Activated gamma-delta T cell treated with Interleukin-2 at 50 U/mL for 16 hours (primary cell): ENCODE data around the gene UBFD1.
A peak's percentile ranks its signal among the peaks of the same experiment; 100 is the strongest.
"Not testable (repeated sequence)": the region's sequence is repeated elsewhere in the genome, so short reads cannot be mapped to it uniquely, and the experiment has no call there.

ENCODE experiments used
- DNase-seq: peaks from one replicate; pipeline ENCODE4 v3.0.0-alpha.2; 2020

UBFD1 gene

DNA sequence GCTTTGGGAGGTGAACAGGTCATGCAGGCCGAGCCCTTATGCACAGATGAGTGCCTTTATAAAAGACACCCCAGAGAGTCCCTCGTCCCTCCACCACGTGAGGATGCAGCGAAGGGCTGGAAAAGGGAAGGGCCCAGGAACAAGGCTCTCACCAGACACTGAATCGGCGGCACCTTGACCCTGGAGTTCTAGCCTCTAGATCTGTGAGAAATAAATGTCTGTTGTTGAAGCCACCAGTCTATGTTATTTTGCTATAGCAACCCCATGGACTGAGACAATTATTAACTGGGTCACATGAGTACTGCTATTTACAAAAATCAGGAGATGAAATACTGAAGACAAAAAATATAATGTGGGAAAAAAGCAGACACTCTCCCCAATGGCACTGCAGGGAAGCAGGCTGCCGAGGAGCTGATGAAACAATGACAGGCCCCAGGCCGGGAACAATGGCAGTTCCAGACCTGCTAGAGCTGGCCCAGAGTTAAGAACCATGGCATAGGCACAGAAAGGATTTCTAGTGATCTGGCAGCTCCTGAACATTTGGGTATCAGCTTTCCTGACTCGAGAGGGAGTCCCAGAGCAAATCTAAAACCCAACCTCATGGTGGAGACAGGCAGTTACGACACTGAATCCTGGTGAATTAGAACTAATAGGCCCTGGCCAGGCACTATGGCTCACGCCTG, 29.4 kb upstream of the UBFD1 start:
- DNase-seq: no peak

DNA sequence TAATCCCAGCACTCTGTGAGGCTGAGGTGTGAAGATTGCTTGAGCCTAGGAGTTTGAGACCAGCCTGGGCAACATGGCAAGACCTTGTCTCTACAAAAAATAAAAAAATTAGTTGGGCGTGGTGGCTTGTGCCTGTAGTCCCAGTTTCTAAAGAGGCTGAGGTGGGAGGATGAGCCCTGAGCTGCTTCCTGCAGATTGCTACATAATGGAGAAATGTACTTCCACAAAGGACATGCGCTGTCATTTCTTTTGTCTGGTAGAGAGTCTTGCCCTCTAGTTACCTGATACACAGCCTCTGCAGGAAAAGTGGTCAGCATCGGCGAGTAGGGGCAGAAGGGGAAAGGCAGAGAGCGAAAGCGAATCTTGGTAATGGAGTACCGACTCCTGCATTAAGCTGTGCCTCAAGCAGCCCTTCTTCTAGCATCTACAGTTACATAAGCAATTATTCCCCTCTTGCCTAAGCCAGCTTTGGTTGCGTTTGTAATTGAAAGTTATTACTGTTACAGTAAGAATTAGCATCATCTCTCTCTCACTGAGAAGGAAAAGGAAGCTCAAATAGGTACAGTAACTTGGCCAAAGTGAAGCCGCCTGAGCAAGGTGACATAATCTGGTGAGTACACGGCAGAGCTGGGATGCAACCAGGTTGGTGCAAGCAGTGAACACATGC, 28.8 kb upstream of the UBFD1 start:
- no peak for DNase-seq

DNA sequence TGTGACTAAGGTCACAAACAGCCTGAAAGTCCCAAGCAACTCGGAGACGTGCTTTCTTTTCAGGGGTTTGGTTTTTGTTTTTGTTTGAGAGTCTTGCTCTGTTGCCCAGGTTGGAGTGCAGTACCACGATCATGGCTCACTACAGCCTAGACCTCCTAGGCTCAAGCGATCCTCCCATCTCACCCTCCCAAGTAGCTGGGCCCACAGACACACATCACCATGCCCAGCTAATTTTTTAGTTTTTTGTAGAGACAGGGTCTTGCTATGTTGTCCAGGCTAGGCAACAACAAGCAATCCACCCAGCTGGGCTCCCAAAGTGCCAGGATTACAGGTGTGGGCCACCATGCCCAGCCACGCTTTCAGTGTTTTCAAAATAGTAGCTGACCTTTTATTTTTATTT, 27.5 kb upstream of the UBFD1 start:
- DNase-seq: no peak

DNA sequence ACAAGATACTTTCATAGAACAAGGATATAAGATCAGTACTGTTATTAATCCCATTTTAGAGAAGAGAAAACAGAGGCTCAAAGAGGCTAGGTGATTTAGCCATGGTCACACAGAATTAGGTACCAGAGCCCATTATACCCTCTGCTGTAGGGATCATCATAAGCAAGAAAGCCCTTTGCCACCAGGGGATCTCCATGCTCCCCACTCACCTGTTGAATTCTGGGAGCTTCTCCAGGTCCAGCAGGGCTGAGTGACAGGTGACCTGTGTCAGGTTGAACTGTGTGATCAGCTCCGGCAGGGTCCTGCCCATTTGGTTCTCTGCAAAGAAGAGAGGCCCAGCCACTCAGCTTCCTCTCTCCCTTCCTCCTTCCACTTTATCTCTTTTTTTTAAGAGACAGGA, 25.1 kb upstream of the UBFD1 start:
- DNase-seq: no peak

DNA sequence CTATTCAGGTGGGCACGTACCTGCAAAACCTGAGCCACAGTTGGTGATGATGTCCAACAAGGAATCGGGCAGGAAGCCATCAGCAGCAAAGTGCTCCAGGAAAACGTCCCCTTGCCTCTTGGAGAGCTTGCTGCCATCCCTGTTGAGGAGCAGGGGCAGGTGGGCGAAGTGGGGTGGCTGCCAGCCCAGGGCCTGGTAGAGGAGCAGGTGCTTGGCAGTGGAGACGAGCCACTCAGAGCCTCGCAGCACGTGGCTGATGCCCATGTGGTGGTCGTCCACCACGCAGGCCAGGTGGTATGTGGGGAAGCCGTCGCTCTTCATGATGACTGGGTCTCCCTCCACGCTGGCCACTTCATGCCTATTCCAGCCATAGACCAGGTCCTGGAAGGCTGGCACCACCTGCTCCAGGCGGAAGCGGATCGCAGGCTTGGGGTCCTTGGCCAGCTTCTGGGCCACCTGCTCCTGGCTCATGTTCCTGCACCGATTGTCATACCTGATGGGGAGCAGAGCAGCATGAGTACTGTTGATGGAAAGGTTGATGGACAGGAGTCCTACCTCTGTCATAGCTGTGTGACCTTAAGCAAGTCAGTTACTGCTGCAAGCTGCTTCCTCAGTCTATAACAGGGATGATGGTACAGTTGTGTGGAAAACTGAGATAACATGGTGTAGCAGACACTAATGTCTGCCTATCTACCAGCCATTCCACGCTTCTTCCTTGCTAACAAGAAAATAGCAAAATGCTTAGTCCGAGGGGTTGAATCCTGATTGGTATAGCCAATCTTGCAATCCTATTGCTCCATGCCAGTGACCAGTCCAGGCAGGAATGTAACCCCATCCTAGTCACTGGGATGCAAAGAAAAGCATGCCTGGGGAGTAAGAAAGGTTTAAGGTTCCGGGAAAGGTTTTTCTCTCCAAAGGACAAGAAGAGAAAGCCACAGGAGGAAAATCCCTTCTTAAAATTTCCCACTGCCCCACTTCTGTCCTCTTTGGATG, 22.4 kb upstream of the UBFD1 start:
- DNase-seq: no peak

DNA sequence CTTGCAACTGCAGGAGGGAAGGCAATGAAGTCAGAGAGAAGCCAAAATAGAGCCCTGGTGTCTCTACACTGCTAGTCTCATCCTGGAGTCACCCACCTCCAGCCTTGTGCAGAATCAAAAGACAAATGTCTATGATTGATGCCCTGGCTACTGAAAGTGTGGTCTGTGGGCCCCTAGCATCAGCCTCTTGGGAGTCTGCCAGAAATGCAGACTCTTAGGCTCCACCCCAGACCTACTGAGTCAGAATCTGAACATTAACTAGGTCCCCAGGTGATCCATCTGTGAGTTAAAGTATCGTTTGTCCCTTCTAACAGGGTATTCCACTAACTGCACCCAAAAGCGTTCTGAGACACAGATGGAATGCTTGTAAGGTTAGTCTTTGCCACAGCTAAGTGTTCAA, 21.6 kb upstream of the UBFD1 start:
- DNase-seq: no peak

DNA sequence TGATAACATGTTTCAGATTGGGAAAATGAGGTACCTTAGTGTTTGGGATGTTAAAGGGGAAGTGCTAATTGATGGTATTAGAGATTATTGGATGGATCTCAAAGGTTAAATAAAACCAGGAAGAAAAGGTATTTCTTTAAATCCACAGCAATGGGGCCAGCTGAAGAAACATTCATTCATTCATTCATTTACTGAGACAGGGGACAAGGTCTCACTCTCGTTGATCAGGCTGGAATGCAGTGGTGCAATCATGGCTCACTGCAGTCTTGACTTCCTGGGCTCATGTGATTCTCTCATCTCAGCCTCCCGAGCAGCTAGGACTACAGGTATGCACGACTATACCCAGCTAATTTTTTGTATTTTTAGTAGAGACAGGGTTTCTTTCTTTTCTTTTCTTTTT, 20.1 kb upstream of the UBFD1 start:
- DNase-seq: no peak

DNA sequence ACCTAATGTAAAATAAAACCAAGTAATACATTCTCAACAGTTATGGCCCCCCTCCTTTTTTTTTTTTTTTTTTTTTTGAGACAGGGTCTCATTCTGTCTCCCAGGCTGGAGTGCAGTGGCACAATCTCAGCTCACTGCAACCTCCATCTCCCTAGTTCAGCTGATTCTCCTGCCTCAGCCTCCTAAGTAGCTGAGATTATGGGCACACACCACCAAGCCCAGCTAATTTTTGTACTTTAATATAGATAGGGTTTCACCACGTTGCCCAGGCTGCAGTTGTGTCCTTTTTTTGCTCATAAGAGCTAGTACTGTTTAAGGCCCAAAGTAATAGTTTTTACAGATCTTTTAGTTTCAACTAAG, 18.6 kb upstream of the UBFD1 start:
- no peak for DNase-seq

DNA sequence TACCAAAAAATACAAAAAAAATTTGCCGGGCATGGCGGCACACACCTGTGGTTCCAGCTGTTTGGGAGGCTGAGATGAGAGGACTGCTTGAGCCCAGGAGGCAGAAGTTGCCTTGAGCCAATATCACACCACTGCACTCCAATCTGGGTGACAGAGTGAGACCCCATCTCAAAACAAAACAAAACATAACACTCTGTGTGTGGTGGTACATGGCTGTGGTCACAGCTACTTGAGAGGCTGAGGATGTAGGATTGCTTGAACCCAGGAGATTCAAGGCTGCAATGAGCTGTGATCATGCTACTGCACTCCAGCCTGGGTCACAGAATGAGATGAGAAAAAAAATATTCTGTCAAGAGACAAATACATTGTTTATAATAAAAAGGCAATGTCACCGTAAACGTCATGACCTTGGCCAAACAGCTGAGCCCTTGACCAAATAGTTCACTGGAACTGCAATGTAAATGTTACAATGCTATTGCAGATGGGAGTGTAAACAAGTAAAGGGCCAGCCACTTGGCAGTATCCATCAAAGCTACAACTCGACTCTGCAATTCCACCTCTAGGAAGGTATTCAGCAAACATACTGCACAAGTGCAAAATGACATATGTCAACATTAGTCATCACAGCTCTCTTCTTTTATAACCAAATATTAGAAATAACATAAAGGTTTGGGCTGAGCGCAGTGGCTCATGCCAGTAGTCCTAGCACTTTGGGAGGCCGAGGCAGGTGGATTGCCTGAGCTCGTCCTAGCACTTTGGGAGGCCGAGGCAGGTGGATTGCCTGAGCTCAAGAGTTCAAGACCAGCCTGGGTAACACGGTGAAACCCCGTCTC, 17.3 kb upstream of the UBFD1 start:
- DNase-seq: no peak

DNA sequence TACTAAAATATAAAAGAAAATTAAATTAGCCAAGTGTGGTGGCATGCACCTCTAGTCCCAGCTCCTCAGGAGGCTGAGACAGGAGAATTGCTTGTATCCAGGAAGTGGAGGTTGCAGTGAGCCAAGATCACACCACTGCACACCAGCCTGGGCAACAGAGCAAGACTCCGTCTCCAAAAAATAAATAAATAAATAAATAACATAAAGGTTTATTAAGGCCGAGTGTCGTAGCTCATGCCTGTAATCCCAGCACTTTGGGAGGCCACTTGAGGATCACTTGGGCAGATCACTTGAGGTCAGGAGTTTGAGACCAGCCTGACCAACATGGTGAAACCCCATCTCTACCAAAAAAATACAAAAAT, 16.7 kb upstream of the UBFD1 start:
- DNase-seq: not testable (repeated sequence)

DNA sequence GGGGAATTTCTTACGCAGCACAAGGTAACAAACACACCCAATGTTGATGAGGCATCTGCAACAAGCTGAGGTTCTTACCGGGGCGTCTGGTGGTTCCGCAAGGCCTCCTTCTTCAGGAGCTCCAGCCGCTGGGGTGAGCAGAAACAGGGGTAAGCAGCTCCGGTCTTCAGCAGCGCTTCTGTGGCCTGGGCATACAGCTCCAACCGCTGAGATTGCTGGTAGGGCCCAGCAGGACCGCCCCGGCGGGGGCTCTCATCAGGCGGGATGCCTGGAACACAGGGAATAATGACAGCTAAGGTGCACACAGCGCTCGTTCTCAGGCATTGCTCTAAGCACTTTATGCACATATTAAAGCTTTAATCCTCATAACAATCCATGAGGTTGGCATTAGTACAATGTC, 13.1 kb upstream of the UBFD1 start:
- DNase-seq: no peak

DNA sequence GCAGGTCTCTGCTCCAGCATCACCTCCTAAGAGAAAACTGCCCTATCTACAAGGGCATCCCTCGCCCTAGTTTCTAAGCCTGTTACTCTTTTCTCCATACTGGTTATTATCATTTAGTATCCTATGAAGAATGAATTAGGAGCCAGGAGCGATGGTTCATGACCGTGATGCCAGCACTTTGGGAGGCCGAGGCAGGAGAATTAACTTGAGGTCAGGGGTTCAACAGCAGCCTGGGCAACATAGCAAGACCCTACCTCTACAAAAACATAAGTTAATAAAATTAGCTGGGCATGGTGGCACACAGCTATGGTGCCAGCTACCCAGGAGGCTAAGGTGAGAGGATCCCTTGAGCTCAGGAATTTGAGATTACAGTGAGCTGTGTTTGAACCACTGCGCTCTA, 7.6 kb upstream of the UBFD1 start:
- no peak for DNase-seq

DNA sequence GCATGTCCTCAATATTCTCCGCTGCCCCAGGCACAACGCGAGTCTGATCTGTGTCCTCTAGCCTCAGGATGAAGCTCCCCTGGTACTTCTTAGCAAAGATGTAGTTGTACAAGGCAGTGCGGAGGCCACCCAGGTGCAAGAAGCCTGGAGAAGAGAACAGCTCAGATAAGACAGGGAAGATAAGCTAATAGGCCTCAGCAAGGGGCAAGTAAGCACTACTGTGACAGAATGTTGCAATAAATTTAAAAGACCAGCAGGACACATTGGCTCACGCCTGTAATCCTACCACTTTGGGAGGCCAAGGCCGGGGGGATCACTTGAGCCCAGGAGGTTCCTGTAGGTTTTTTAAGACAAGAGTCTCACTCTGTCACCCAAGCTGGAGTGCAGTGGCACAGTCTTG, 5.4 kb upstream of the UBFD1 start:
- no peak for DNase-seq

DNA sequence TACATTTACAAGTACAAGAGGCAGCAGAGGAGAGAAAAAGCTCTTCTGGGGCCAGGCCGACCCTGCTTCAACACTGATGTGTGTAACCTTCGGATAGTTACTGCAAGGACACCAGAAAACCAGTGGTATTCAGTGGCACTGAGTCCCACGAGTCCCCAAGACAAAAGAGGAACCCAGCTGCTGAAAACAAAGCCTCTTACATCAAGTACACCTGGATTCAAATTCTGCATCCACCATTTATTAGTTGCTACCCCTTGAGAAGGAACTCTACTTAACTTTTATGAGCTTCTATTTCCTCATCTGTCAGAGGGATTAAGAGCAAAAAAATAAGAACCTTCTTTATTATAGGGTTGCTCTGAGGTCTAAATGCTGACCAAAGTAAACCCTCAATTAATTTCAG, 3.0 kb upstream of the UBFD1 start:
- no peak for DNase-seq

DNA sequence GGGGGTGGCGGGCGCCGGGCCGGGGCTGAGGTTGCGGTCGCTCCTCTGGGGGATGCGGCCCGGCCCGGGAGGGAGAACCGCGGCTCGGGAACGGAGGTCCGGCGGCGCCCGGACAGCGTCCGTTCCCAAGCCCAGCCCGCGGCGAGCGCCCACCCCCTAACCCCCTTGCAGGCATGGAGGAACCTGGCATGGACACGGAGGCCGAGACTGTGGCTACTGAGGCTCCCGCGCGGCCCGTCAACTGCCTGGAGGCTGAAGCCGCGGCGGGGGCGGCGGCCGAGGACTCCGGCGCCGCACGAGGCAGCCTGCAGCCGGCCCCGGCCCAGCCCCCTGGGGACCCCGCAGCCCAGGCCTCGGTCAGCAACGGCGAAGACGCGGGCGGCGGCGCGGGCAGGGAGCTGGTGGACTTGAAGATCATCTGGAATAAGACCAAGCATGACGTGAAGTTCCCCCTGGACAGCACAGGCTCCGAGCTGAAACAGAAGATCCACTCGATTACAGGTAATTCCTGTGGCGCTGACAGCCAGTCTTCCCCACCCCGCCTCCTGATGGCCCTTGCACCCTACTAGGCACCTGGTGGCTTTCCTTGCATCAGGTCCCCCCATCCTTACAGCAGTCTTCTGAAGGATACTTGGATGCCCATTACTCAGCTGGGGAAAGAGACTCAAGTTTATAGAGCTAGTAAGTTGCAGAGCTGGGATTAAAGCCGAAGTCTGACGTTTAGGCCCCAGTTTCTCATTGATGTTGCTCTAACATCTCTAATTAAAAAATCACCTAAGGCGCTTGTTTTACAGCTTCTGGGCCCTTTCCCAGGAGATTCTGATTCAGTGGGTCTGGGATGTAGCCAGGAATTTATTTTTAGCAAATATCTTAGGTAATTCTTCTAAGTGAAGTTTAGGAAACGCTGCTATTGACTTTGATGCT, 514 bp downstream of the UBFD1 start:
- DNase-seq: peak; percentile 7

DNA sequence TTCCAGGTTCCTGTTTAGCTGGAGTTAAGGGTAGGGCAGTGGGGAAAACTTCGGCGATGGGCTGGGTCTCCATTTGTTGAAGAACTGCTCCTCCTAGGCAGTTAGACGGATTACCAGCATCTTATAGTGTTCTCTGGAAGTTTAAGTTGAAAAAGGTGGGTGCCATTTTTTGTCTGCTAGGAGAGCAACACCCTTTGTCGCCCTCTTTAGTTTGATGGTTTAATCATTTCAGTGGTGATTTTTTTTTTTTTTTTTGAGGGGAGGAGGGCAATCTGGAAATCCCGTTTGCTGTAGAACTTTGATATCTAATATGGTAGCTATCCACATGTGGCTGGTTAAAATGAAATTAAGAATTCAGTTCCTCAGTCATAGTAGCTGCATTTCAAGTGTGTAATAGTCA, 4.1 kb downstream of the UBFD1 start:
- DNase-seq: no peak

DNA sequence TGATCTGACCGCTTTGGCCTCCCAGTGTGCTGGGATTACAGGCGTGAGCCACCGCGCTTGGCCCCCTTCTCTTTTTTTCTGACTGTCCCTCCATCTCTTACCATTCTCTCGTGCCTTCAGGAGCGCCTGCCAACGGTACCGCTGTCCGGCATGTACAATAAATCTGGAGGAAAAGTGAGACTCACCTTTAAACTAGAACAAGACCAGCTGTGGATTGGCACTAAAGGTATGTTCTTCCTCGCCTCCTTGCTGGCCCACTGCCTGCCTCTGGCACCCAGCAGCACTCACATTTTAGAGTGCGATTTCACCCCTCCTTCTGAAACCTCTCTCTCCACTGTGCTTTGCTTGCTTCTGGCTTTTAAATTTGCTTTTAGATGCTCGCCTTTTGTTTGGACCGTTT, 5.0 kb downstream of the UBFD1 start:
- no peak for DNase-seq

DNA sequence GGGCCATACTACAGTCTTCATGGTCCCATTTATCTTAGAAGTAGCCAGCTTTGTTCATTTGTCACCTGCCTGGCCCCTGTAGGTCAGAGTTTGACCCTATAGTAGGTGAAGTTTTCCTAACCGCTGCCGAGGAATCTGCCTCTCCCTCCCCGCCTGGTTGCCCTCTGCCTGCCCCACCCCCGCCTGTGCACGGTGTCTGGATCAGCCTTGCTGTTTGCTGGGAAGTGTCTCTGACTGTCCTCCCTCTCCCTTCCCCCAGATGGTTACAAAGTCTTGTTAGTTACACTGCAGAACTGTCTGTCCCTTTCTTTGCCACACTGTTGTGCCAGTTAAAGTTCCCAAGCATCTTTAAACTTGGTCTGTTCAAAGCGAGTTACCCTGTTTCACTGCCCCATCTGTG, 5.7 kb downstream of the UBFD1 start:
- DNase-seq: no peak

DNA sequence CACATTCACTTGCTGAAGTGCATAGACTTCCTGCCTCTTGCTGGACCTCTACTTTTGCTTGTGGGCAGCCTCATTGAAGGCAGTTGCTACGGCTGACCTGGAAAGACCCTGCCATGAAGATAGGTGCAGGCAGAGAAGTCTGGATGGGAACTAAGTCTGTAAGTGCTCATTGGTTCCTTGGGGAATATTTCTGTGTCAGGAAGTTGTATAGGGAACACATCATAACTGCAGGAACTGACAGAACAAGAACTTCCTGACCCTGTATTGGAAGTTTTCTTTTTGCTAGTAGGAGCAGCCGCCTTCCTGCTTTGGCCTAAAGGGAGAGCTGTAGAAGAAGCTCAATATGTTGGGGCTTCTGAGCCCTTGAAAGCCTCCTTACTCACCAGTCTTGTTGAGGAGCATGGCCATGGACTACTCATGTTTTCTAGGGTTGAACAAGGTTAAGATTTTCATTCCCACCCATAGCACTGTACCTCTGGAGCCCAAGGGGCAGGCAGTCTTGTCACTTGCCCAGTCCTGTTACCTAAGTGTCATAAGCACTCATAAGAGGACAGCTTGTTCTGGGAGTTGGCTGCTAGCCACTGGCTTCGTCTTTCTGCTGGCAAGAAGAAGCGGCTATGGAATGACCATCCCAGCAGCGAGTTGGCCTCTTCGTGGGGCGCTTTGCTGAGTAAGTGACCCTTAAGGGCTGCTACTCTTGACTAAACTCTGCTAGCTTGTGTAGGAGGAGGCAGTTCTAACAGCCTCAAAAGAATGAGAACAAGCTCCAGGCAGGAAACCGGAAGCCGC, 7.2 kb downstream of the UBFD1 start:
- DNase-seq: no peak

DNA sequence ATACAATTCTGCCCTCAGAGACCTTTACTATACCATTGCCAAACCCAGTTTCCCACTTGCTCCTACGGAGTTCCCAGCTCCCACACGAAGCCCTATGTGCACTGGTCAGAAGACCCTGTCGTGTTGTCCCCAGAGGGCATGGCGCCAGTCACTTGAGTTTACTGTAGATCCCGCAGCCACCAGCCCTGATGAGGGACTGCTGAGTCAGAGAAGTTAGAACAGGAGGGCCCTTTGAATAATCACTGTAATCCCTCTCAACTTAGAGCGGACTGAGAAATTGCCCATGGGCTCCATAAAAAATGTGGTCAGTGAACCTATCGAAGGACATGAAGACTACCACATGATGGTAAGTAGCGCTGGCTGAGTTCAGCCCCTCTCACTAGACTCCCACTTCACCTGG, 9.2 kb downstream of the UBFD1 start:
- no peak for DNase-seq

DNA sequence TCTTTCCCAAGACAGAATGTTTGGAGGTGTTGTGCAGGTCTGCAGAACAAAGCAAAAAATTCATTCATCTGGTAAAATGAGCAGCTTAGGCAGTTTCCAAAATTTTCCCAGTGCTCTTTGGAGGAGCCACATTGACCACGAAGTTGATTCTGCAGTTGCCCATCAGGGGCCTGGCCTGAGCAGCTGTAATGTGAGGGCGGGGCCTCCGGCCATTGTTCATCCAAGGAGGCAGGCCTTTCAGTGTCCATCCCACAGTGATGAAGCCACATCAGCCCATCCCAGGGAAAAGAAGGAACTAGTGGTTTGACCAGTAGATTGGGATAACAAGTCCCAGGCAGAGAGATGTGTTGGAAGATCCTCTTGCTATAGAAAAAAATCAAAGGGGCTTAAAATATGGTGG, 10.1 kb downstream of the UBFD1 start:
- DNase-seq: no peak
